HG03280 (cell line): Measurements from ENCODE around the gene ABLIM2.

Experiments used
- ATAC-seq: cut with Tn5 transposase; IDR thresholded peaks from one replicate; pipeline ENCODE4 v1.9.1; 2021; ENCODE audit warnings: mild to moderate bottlenecking, moderate library complexity; ENCODE audit not compliant: unreplicated experiment

The ABLIM2 gene

DNA sequence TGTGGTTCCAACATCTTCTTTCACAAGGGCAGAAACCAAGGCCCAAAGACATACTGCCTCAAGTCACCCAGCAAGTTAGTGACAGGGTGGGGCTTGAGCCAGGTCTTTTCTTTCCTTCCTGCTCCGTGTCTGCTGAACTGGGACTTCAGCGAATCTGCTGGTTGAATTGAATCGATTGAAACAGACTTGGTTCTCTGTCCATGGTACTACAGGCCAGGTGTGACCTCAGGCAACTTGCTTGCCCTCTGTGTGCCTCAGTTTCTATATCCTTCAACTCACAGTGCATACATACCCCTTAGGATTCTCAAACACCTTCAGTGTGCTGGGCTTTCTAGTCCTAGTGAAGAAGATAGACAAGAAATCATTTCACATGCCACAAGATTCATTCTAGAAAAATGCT lies 2.0 kb upstream of the ABLIM2 start:
- ATAC-seq = no peak

DNA sequence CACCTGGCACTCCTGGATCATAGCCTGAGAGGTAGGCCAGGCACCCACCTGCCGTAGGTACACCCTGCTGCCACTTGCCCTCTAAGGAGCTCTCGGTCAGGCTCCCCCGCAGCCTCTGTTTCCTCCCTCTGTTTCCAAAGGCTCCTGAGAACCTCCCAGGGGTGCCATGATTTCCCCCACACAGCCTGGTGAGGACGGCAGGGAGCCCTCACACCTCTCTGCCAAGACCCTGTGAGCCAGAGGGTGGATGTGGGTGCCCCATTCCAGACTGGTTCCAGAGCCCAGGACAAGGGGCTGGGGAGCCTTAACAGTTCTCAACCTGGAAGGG lies 1.6 kb upstream of the ABLIM2 start:
- no peak for ATAC-seq

DNA sequence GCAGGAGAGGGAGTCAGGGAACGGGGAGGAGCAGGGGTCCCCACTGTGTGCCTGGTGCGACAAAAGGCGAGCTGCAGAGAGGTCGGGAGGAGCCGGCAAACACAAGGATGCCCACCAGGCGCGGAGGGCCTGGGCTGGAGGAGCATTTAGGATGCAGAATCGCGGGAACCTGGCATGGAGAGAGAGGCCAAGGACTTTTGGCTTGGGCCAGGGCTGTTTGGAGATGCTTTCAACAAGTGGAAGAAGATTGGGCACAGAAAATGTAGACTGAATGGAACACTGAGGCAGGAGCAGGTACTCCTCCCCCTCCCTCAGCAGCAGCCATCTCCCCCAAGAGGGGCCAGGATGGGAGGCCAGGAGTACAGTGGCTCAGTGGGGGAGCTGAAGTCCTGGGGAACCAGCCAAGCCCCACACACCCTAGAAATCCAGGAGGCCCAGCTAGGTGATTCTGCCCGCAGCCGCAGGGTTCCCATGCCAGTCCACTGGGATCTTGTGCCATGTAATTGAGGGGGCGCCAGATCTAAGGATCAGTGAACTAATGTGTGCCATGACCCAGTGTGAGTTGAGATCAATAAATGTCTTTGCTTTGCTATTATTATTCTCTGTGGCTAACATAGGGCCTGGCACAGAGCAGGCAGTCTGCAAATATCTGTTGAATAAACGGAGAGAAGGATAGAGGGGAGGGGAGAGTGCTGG lies 1.1 kb upstream of the ABLIM2 start:
- ATAC-seq = no peak

DNA sequence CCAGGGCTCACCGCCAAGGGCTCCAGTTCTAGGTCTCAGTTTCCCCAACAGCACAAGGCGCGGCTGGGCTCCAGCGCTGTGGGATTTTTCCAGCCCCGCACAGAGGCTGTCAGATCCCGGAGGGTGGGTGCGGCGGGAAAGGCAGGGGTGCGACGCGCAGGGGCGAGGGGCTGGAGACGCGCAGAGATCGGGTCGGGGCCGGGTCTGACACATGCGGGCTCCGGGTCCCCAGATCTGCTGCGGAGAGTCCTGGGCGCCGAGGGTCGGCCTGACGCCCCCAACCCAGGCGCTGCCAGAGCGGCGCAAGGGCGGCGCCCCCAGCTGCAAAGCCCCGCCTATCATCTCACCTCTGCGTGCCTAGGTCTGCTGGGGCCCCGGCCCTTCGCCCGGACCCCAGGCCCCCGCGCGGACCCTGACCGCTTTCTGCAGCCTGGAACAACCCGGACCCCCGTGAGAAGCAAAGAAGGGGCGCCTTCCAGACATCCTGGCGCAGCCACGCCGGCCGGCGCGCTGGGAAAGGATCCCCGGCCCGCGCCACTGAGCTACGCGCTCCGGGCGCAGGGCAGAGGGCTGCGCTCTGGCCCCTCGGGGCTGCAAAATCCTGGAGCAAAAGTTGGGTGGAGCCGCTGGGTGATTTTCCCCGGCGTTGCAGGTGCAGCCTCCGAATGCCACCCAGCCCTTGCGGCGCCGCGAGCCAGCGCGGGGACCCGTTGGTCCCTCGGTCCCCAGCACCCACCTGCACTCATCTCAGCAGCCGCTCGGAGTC lies 486 bp downstream of the ABLIM2 start:
- ATAC-seq = no peak

DNA sequence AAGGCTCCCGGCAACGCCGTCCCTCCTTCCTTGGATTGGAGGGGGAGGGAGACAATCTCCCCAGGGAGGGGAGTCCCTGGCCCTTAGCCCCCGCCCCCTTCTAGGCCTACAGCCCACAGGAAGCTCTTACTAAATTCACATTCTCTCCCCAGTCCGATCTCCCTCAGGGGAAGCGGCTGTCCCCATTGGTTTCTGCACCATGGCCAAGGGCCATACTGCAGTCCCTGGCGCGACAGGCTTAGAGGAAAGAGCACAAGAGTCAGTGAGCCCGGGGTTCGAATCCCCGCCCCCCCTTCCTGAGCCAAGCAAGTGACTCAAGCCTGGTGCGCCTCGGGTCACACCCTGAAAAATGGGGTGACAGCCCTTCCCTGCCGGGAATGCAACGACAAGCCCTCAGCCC lies 1.1 kb downstream of the ABLIM2 start:
- no peak for ATAC-seq

DNA sequence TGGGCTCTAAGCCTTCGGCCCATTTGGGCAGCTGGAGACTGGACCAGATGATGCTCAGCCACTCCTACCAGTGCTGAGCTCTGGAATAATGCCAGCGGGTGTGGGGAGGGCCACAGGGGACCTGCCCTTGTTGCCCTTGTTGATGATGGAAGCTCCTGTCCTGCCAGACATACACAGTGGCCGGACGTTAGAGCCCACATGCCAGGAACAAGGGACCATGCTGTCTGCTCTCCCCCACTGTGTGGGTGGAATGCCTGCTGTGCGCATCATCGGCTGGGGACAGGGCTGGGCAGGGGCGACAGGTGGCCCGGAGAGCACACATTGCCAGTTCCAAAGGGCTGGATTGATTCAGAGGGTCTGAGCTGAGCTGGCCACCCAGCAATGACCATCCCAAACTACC lies 2.0 kb downstream of the ABLIM2 start:
- ATAC-seq = no peak

DNA sequence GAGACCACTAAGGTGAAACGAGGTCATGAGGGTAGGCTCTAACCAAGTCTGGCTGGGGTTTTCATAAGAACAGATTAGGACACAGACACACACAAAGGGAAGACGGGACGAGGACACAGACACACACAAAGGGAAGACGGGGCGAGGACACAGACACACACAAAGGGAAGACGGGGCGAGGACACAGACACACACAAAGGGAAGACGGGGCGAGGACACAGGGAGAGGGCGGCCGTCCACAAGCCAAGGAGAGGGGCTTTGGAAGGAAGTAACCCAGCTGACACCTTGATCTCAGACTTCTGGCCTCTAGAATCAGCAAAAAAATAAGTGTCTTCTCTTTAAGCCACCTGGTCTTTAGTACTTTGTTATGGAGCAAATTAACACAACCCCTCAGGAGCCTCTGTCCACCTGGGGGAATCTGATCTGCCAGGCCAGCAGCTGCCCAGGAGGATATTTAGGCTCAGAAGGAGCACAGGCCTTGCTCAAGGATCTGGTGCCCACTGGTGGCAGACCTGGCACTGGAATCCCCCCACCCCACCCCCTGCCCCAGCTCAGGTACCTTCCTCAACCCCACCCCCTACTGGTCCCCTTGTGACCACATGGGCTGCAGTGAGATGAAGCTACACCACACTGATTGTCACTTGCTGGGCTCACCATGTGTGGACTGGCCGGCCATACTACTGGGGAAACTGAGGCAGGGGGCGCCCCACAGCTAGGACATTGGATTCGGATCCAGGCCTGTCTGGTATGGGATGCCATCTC lies 2.8 kb downstream of the ABLIM2 start:
- no peak for ATAC-seq

DNA sequence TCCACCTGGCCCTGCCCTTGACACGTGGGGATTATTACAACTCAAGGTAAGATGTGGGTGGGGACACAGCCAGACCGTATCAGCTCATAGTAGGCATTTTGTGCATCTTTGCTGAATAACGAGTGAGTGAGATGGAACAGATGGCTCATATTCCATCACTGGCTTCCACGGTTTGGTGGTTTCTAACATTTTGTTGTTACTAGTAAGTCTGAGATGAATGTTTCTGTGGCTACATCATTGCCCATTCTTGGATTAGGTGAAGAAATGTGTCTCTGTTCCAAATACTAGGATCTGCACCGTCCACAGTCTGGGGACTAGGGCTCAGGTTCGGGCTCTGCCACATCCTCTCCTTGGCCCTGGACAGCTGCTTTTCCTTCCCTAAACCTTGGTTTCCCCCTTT lies 3.6 kb downstream of the ABLIM2 start:
- no peak for ATAC-seq

DNA sequence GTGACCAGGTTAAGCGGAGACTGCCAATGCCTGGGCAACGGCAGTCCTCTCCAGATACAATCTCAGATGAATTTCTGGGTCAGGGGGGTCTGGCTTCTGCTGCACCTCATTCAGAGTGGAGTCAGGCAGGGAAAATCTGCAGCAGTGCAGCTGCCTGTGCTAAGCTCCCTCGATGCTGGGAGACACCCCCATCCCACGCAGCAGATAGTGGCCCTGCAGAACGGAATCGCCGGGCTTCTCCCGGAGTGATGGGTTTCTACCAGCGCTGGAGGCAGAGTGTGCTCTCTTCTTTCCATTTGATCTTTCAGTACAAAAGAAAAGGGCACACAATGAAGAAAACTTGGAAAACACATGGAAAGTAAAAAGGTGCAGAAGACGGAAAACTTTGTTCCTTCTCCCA lies 5.2 kb downstream of the ABLIM2 start:
- ATAC-seq = no peak

DNA sequence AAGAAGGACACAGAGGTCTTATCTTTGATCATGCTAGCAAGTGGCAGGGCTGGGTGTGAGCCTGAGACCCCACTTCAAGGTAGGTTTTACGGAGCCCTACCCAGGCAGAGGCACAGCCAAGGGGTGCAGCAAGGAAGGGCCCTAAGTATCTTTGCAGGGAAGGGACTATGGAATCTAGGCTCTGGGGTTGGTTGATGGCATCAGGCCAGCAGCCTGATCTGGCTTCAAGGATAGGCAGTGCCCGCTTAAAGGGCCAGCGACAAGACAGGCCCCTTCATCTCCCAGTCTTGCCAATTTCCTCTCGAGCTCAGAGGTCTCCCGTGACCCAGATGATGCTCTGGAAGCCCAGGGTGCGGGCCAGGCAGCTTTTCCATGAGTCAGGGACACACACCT lies 5.8 kb downstream of the ABLIM2 start:
- ATAC-seq = no peak

DNA sequence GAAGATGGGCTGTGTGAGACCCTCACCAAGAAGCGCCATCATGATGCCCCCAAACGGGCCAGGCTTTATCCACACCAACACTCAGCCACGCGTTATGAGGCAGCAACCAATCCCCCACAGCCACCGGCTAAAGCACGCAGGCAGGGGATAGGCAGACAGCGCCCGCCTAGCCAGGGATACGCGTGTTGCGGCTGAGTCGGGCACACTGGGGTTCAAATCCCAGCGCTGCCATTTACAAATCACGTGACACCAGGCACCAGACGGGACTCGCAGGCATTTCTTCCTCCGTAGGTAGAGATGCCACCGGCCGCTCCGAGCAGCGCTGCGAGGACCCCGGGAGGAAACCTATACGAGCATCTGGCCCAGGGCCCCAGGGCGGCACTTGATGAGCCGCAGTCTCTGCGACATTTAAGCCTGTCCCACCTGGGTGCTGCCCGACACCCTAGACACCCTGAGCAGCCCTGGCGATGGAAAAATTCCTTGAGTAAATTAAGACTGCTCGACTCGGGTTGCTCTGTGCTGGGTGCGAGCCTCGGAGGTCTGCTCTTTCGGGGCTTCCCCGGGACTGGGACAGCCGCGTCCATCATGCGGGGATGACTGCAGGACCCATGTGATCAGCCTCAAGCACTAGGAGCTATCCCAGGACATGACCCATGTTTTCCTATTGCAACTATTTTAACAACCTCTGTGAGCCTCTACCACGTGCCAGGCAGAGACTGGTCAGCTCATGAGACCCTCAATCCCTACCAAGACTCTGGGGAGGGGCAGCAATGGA lies 6.3 kb downstream of the ABLIM2 start:
- no peak for ATAC-seq

DNA sequence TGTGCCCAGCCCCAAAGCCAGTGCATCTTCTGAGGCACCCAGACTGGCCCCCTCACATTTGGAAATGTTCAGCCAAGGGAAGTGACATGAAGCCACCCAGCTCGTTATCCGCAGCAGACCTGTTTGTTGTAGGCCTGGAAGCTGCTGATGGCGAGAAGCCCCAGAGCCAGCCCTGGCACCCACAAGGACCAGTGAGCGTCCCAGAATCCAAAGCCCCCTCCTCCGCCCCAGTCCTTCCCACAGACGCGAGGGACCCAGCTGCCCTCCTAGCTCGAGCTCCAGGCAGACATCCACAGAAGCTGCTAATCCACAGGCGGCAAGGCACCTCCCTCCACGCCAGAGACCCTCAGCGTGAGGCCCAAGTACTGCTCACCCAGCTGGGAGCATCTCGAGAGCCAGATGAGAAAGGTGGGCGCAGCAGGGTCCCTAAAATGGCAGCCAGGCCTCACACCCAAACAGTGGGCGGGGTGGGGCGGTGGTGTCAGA lies 7.4 kb downstream of the ABLIM2 start:
- ATAC-seq = no peak

DNA sequence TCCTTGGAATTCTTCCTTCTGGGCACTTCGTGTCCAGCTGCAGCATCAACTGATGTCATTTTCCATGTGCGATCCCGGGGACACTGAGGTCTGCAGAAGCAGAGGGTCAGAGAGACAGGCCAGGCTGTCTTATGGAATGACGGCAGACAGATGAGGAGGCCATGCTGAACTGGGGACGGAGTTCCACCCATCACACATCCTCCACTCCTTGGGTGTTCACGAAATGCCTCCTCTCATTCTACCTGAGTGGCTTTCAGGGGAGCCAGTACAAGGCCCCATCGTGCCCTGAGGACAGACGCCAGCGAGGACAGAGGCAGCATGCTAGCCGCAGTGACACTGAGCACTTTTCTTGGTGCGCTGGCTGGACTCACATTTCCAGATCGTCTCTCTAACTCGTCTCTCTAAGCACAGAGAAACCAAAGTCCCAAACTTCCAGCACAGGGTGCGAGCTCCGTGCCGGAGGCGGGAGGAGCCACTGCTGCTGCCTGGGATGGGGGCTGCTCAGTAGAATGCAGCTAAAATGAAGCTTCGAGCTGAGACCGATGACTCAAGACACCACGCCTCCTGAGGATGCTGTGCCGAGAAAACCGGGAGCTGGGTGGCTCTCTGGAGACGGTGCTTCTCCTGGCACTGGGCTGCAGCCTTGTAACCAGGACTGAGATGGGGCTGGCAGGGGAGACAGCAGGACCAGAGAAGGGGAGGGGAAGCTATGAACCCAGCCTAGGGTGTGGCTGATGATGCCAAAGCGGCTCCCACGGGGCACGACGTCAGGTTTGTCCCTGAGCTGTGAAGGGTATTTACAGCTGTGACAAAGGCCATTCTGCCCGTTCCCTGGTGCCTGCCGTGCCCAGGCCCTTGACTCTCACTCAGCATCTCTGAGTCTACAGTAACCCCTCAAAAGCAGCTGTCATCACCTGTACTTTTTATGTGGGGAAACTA lies 8.2 kb downstream of the ABLIM2 start:
- ATAC-seq = no peak

DNA sequence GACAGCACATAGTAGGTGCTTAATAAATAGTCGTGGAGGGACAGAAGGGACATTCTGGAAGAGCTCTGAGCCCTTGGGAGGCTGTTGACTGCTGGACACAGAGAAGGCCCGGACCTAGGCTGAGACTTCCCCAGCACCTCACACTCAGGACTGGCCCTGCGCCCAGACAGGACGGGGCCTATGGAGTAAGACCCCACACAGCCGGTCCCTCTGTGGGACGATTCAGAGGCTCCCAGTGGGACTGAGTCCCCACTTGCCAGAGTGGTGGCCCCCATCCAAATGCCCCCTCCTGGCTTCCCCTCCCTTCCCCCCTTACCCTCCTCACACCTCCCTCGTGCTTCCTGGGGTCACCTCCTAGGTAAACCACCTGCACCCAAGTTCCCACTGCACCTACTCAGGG lies 8.9 kb downstream of the ABLIM2 start:
- ATAC-seq = no peak

DNA sequence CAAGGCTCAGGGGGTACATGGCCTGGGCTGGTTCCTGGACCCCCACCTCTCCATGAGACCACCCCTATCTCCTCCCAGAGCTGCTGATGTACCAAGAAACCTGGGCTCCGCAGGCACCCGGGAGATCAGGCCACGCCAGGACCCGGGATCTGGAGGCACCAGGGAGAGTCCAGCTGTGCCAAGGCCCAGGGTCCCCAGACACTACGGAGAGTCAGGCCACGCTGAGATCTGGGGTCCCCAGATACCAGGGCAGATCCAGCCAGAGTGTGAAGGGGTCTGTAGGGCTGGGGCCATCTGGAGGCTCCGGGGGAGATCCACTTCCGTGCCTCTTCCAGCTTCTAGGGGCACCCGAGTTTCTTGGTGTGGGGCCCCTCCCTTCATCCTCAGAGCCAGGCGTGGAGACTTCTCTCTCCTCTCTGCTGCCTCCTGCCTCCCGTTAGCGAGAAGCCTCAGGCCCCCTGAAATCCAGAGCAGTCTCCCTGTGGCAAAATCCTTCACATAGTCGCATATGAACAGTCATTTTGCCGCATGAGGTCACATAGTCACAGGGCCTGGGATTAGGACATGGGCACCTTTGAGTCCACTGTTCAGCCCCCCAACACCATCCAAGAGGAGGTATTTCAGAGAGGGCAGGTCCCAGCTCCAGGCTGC lies 9.7 kb downstream of the ABLIM2 start:
- no peak for ATAC-seq

DNA sequence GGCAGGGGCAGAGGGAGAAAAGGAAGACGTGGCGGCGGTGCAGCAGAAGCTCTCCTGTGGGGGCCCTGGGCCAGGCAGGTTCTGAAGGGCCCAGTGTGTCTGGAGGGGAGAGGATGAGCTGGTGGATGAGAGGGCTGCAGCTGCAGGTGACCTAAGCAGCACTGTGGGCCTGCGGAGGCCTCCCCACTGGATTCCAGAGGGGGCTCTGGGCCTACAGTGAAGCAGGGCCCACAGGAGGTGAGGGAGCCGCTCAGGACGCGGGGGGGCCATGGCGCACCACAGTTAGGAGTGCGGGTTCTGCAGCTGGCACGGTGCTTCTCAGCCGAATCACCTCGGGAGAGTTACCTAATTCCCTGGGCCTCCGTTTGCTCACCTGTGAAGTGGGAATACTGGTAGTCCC lies 10.5 kb downstream of the ABLIM2 start:
- ATAC-seq = no peak

DNA sequence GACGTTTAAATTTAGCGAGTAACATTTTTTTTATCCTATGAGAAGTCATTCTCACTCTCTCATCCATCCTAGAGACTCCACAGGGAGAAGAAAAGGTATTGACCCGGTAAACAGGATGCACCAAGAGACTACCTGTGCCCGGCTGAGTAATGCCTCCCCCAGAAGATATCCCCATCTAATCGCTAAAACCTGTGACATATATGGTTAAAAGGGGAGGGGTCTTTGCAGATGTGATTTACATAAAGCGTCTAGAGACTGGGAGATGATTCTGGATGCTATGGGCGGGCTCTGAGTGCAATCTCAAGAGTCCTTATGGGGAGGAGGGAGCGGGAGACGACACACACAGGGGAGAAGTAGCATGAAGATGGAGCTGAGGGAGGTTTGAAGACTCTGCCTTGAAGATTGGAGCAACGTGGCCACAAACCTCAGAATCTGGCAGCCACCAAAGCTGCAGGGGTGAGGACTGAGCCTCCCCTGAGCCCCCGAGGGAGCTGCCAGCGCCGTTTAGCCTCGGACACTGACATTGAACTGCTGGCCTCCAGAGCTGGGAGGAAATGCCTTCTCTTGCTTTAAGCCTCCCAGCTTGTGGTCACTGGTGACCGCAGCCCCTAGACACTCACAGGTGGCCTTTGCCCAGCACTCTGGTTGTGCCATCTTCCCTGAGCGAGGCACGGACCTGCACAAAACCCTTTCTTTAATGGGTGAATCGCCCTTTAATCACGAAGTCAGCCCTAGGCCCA lies 11.2 kb downstream of the ABLIM2 start:
- no peak for ATAC-seq

DNA sequence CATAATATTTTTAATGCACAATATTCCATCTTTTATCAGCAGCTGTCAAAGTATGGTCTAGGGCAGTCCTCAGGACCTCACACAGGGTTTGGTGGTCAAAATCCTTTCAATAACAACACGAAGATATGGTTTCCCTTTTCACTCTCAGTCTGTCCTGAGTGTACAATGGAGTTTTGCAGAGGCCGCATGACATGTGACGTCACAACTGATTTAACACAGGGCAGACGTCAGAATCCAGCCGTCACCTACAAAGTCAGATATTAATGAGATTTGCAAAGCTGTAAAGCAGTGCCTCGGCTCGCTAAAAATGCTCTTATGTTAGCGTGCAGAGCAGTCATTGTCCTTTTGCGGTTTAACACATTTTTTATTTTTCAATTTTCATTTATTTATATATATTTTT lies 12.5 kb downstream of the ABLIM2 start:
- ATAC-seq = no peak

DNA sequence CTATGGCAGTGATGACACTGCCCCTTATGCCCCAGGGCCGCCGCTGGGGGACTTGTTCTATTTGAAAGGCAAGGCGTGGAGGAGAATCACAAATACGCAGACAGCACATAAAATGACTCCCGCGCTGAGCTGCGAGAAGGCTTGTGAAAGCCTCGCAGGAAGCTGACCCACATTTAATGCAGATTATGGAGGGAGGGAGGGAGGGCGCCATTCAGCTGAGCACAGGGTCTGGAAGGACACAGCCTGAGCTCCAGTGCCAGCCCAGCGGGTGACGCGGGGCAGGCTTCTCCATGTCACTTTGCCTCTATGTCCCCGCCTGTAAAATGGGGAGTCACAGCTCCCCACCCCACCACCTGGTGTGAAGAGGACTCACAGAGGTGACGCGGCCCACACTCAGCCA lies 14.3 kb downstream of the ABLIM2 start:
- ATAC-seq = no peak
